Duodenal mucosa (tissue), 2 donors: ENCODE data around the gene ANAPC2.
"Not testable (repeated sequence)": the region's sequence is repeated elsewhere in the genome, so short reads cannot be mapped to it uniquely, and the experiment has no call there.

Source experiments
- H3K27ac ChIP-seq: one replicate; pipeline ENCODE4 v1.7.0; 2013; ENCODE audit warnings: low read depth, low read length
- H3K27me3 ChIP-seq, 2 donors: one replicate each; pipeline ENCODE4 v1.7.0; 2013; ENCODE audit warnings: low read length in 2 of 2, control low read depth in 1 of 2; ENCODE audit not compliant: insufficient read depth in 2 of 2, control insufficient read depth in 1 of 2
- H3K36me3 ChIP-seq, 2 donors: one replicate each; pipeline ENCODE4 v1.7.0; 2013; ENCODE audit warnings: low read length in 2 of 2, control low read depth in 1 of 2; ENCODE audit not compliant: insufficient read depth in 2 of 2, control insufficient read depth in 1 of 2
- H3K4me1 ChIP-seq, 2 donors: one replicate each; pipeline ENCODE4 v1.7.0; 2013; ENCODE audit warnings: low read length in 2 of 2, control low read depth in 1 of 2; ENCODE audit not compliant: insufficient read depth in 2 of 2, control insufficient read depth in 1 of 2
- H3K4me3 ChIP-seq, 2 donors: one replicate each; pipeline ENCODE4 v1.7.0; 2013; ENCODE audit warnings: low read length in 2 of 2, low read depth in 1 of 2
- H3K9ac ChIP-seq, 2 donors: one replicate each; pipeline ENCODE4 v1.7.0; 2013; ENCODE audit warnings: low read length in 2 of 2, low read depth in 1 of 2
- H3K9me3 ChIP-seq, 2 donors: one replicate each; pipeline ENCODE4 v1.7.0; 2013; ENCODE audit warnings: low read length in 2 of 2, control low read depth in 1 of 2; ENCODE audit not compliant: control insufficient read depth in 1 of 2

The ANAPC2 gene

DNA sequence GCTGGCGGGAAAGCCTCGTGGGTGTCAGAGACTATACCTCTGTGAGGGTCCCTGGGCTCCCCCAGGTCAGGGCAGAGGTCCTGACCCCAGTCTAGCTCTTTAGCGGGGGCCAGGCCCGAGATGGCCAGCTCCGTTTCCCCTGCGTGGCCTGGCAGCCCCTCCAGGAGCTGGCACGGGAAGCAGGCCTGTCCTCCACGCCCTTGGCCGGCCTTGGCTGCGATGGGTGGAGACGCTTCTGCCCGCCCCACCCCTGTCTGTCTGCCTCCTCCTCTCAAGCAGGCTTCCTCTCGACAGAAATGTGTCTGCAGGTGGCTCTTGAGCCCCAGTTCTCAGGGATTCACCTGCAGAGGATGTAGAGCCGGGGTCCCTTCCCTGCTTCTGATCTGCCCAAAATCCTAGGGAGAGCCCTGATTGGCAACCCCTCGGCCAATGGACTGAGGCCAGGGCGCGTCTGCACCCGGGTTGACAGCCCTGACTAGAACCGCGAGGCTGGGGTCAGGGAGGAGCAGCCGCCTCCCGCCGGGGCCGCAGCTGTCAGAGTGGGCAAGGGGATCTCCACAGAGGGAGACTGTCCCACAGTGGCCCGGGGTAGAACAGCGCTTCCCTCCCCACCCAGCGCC, 52.0 kb downstream of the ANAPC2 start:
- H3K4me1 ChIP-seq = no peaks in the 10 kb centered on the region
- peaks cover 44 to 49% of the 10 kb centered on the region in 2 donors for H3K27me3 ChIP-seq
- no peak overlapping the region for H3K27ac ChIP-seq
- no peak overlapping the region for H3K4me3 ChIP-seq
- no peak overlapping the region for H3K9ac ChIP-seq
- no peaks in the 10 kb centered on the region for H3K9me3 ChIP-seq
- H3K36me3 ChIP-seq = no peaks in the 10 kb centered on the region

GRCh38 chr9:137135154-137135553, 53.2 kb downstream of the ANAPC2 start:
- H3K27me3 ChIP-seq = peaks cover 32 to 40% of the 10 kb centered on the region in 2 donors
- H3K9me3 ChIP-seq, H3K4me3 ChIP-seq, H3K4me1 ChIP-seq, H3K9ac ChIP-seq, H3K36me3 ChIP-seq, H3K27ac ChIP-seq: not testable (repeated sequence)

DNA sequence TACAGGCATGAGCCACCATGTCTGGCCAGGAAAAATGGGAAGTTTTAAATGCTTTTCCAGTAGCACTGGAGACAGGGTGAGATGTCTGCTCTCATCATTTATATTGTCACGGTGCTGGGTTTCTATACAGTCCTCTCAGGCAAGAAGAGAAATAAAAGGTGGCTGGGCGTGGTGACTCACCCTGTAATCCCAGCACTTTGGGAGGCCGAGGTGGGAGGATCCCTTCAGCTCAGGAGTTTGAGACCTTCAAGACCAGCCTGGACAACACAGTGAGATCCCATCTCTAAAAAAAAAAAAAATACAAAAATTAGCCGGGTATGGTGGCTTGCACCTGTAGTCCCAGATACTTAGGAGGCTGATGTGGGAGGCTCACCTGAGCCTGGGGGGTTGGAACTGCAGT, 54.2 kb downstream of the ANAPC2 start:
- no peaks in the 10 kb centered on the region for H3K9me3 ChIP-seq
- peaks cover 0 to 3% of the 10 kb centered on the region in 2 donors for H3K4me1 ChIP-seq
- no peak overlapping the region for H3K9ac ChIP-seq
- H3K36me3 ChIP-seq = no peaks in the 10 kb centered on the region
- H3K4me3 ChIP-seq = no peak overlapping the region
- H3K27ac ChIP-seq = no peak overlapping the region
- peaks cover 26 to 31% of the 10 kb centered on the region in 2 donors for H3K27me3 ChIP-seq

DNA sequence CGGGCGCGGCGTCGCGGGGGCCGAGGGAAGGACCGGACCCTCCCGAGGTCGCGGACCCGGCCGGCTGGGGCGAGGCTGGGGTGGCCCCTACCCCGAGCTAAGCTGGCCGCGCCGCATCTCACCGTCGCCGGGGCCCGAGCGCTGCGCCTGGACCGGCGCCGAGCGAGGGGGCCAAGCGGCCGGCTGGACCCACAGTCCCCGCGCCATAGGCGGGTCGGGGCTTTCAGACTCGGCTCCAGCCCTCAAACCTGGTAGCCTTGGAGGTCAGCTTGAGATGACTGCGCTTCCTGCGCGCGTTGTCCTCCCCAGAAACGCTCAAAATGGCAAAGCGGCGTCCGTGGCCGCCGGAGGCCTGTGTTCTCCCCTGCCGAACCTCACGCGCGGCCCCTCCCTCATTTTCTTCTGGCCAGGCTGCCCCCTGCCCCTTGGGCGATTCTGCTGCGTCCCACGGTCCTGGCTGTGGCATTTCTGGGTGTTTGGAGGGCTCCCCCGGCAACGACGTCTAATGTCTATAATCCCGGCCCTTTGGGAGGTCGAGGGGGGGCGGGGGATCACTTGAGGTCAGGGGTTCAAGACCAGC, 58.1 kb downstream of the ANAPC2 start:
- Histone ChIP-seq H3K9me3 (no peaks in the 10 kb centered on the region), H3K27me3 (no peaks in the 10 kb centered on the region), H3K4me3 (peak overlapping the region; percentile 74 to 89), H3K9ac (peak overlapping the region; percentile 56 to 69), H3K4me1 (peaks cover 16 to 28% of the 10 kb centered on the region in 2 donors), H3K27ac (no peak overlapping the region), H3K36me3 (no peaks in the 10 kb centered on the region)

DNA sequence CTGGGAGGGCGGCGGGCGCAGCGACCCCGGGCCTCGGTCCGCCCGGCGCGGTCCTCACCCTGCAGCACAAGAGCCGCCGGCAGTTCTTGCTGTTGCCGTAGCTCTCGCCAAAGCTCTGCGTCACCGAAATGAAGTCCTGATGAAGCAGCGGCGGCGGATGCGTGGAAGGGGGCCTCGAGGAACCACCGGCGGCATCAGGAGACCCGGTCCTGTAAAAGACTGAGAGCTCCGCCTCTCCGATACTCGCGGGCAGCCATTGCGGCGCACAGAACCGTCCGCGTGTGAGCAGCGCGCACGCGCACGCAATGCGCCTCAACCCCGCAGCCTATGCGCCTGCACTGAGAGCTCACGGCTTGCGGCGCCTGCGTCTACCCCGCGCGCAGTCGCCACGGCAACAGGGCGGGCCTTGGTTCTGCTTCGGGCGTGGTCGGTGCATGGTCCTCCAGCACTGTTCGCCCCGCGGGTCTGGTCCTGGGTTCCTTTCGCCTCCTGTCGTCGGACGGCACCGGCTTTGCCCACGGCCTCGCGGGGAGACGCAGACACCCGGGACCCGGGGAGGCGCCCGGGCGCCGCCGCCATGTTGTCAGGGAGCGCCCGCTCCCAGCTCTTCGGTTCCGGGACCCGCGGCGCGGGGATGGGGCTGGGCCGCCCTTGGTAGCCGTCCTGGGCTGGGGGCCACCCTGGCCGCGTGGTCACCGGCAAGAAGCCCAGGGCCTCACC, 58.7 kb downstream of the ANAPC2 start:
- Histone ChIP-seq H3K4me1 (peaks cover 16 to 28% of the 10 kb centered on the region in 2 donors), H3K36me3 (no peaks in the 10 kb centered on the region), H3K9me3 (no peaks in the 10 kb centered on the region), H3K9ac (peak overlapping the region; percentile 56 to 69), H3K27me3 (no peaks in the 10 kb centered on the region), H3K27ac (peak overlapping the region; percentile 46), H3K4me3 (peak overlapping the region; percentile 74 to 89)

GRCh38 chr9:137128862-137129455, 59.4 kb downstream of the ANAPC2 start:
- Histone ChIP-seq H3K9ac (peak overlapping the region; percentile 56 to 69), H3K27me3 (no peaks in the 10 kb centered on the region), H3K36me3 (no peaks in the 10 kb centered on the region), H3K27ac (peak overlapping the region; percentile 48), H3K9me3 (no peaks in the 10 kb centered on the region), H3K4me3 (peak overlapping the region; percentile 74 to 89), H3K4me1 (peaks cover 16 to 28% of the 10 kb centered on the region in 2 donors)

- Histone ChIP-seq H3K9ac (peak overlapping the region; percentile 56 to 69), H3K4me3 (peak overlapping the region; percentile 74 to 89), H3K4me1 (peaks cover 16 to 28% of the 10 kb centered on the region in 2 donors), H3K27ac (peak overlapping the region; percentile 58), H3K9me3 (no peaks in the 10 kb centered on the region), H3K27me3 (no peaks in the 10 kb centered on the region), H3K36me3 (no peaks in the 10 kb centered on the region)
Measured at GRCh38 chr9:137128158-137128861, 60.0 kb downstream of the ANAPC2 start.

GRCh38 chr9:137127301-137128157, 60.8 kb downstream of the ANAPC2 start:
- no peaks in the 10 kb centered on the region for H3K36me3 ChIP-seq
- H3K27ac ChIP-seq = peak overlapping the region; percentile 58
- H3K4me3 ChIP-seq = peak overlapping the region; percentile 74 to 89
- peak overlapping the region; percentile 56 to 69 for H3K9ac ChIP-seq
- no peaks in the 10 kb centered on the region for H3K9me3 ChIP-seq
- H3K27me3 ChIP-seq = no peaks in the 10 kb centered on the region
- peaks cover 16 to 28% of the 10 kb centered on the region in 2 donors for H3K4me1 ChIP-seq

GRCh38 chr9:137126786-137127185, 61.6 kb downstream of the ANAPC2 start:
- Histone ChIP-seq H3K27ac (peak overlapping the region; percentile 11), H3K27me3 (no peaks in the 10 kb centered on the region), H3K9ac (peak overlapping the region in 1 of 2 donors; percentile 43), H3K36me3 (no peaks in the 10 kb centered on the region), H3K9me3 (no peaks in the 10 kb centered on the region), H3K4me1 (peaks cover 16 to 28% of the 10 kb centered on the region in 2 donors), H3K4me3 (peak overlapping the region; percentile 74 to 89)
